HL-60/S4 (cell line): ENCODE measurements around the gene SMC6.

ENCODE experiments used
- in situ Hi-C: fragments of 300-500 bp; cut with MboI; formaldehyde crosslinking; loops from 2 replicates; pipeline ENCODE4 v1.14.3; 2022; ENCODE audit warnings: low sequenced_read_pairs

The SMC6 gene

DNA sequence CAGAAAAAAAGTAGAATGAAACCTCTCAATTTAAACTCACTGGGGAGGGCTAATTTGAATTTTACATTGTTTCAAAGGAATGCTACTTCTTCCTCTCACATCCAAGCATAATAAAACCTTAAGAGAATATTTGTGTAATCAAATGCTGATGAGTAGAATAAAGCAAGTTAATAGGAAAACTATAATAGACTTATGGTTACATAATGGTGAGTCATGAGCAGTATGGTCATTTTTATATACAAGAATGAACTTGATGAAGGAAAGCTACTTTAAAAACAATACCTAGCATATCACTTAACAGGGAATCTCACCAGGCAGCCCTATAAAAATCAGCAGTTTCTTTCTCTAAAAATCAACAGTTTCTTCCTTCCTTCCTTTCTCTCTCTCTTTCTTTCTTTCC lies 132.8 kb downstream of the SMC6 start:
- in situ Hi-C loops, result no loop called here

DNA sequence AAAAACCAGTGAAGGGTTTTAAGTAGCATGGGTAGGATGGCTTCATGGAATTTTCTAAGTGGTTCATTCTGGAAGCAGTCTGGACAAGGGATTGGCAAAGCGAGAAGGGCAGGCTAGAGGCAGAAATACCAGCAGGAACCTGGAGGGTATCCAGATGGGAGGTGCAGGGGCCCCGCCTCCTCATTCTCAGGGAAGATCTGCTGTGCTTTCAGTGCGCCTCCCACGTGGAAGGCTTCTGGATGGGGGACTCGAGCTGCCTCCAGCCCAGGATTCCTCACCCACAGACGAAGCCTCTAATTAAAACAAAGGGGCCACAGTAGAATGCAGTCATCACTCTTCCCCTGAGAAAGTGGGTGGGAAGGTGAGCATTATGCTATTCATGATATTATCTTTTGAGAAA lies 133.3 kb downstream of the SMC6 start:
- in situ Hi-C loops, result no loop called here

DNA sequence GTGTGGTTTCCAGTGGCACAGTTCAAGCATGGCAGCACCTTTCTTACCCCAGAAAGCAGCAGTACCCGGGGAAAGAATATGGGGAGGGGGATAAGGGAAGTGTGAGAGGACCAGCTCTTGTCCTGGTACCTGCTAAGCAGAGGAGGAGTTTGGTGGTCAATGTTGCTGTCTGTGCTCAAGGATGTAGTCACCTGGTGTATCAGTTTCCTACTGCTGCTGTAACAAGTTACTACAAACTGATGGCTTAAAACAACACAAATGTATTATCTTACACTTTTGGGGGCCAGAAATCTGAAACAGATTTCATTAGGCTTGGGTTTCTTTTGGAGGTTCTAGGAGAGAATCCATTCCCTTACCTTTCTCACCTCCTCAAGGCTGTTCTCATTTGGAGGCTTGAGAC lies 135.7 kb downstream of the SMC6 start:
- in situ Hi-C loops, result no loop called here

DNA sequence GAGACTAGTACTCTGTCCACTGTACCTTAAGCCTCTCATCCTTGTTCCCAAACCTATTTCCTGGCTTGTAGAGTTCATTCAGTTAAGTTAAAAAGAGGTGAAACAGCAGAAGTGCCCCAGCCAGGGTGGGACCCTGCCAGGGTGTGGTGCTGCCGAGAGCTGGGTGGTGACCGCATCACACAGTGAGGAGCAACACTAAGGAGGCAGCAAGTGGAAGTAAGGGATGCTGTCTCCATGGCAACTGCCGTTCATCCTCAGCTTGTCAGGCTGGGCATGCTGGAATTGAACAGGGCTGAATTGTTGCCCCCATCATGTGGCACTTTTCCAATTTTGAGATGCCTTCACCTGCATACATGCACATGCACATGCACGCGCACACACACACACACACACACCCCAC lies 136.1 kb downstream of the SMC6 start:
- in situ Hi-C loops, result no loop called here

DNA sequence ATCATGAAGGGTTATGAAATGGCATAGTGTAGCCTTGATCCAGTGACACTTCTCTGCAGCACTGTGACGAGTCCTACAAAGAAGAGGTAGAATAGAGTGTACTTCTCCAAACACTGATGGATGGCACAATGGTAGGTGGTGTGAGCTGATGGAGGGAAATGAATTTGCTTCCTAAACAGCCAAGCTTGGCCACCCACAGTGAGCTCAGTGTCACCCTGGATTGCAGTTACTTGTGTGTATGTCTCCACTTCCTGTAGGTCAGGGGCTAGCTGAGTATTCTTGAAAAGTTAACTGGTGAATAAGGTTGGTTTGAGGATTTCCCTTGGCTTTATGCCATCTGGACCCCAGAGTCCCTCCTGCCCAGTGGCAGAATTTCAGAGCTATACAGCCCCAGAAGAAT lies 137.2 kb downstream of the SMC6 start:
- in situ Hi-C loops, result no loop called here

DNA sequence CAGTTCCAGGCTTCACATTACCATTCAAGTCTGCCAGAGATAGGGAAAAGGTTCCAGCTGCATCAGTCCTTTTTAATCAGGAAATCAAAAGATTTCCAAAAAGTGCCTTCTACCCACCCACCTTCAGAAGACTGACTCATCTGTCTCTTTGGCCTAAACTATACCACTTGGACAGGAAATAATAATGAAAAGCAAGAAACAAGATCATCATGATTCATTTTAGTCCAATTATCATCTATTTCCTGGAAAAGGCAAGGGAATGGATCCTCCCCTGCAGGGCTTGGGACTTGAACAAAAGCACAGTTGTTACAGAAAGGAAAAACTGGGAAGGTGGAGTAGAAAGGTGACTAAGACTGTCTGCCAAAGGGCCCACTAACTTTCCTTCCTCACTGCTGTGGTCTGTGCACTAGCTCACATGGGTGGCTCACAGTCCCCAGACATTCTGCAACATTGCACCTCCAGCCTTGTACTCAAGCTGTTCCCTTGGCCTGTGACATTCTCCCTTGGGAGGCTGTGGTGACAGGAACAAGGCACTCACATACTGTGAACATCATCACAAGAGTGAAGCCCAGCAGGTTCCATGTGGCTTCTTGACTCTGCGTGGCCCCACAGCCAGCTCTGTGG lies 137.8 kb downstream of the SMC6 start:
- in situ Hi-C loops, result no loop called here

DNA sequence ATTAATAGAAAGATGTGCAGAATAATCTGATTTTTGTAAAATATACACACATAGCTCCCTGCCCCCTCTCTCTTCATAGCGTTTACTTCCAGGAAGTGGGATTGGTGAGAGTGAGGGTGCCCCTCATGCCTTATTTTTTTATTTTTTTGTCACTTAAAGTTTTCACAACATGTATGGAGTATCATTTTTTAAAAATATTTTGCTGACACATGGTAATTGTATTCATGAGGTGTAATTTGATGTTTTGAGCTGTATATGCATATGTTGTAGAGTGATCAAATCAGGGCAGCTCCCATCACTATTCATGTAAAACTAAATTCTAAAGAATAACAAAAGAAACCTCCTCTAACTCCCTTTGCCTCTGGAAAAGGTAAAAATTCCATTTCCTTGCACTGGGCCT lies 138.5 kb downstream of the SMC6 start:
- in situ Hi-C loops, result no loop called here

DNA sequence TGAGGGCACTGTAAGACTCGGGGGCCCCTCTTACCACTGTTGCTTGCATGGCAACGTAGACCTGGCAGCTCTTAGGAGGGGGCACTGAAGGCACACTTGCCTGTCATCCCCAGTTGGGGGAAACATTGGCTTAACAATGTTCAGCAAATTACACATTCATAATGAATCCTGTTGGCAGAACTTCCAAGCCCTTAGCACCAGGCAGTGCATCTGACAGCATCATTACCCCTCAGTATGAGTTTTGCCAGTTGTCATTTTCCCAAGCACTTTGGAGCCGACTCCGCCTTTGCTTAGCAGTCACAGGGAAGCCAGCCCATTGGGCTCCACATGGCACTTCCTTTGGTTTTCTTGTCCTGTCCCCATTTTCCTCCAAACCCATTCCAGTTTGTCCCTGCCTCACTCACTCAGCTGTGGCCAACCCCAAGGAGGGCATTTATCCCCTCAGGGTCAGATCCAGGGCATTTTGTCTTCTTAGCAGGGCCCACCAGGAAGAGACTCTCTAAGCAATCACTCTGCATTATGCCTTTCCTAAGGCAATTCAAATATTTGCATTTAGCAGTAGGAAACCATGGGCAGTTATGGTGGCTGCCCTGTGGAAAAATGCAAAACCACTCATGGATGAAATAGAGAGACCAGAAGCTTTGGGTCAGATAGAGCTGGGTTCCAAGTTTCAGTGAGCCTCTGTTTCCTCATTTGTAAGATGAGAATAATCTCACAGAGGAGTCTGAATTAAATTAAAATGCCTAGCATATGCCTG lies 139.3 kb downstream of the SMC6 start:
- in situ Hi-C loops, result no loop called here
